ENCODE data around the gene EPG5. TPM values are rescaled to one million over a fixed set of nuclear protein-coding genes. Genes with fewer than 3 reads are reported as not detected.
A peak's percentile ranks its signal among the peaks of the same experiment; 100 is the strongest.

The EPG5 gene
- total RNA-seq, 1 experiment from 2014 or later, result 22.7 TPM

DNA sequence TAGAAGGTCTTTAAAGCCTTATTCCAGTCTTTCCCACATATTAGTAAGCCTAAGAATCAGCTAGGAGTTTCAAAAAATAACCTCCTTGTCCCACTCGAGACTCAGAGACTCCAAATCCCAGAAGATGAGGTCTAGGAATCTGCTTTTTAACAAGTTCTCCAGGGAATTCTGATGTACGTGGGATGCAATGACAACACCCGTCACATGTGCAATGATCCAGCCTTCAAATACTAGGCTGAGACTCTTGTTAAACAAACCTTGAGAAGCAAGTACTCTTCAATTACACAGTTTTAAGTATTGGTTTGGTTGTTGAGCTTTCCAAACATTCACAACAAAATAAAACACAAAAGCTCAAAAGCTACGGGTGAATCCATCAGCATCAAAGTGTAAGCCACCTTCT is 53.9 kb downstream of the EPG5 start:
- peaks cover 37% of the 10 kb centered on the region for H3K36me3 Mint-ChIP-seq
- CTCF ChIA-PET, result interaction anchor here (1.3 kb wide), 1 partner anchor 33 kb away, joined by 7 read pairs; no protein-coding TSS in a partner anchor
- no peaks in the 10 kb centered on the region for H3K9me3 Mint-ChIP-seq
- H3K4me3 Mint-ChIP-seq, result no peak overlapping the region
- no peak for TF ChIP-seq NFYB (CRISPR knock-in tag; conservative IDR thresholded peaks at IDR 0.05; ENCODE audit: low read depth)
- no peak for TF ChIP-seq AFF4 (CRISPR knock-in tag; IDR thresholded peaks at IDR 0.05; ENCODE audit: borderline replicate concordance)
- TF ChIP-seq, protein P1, sequence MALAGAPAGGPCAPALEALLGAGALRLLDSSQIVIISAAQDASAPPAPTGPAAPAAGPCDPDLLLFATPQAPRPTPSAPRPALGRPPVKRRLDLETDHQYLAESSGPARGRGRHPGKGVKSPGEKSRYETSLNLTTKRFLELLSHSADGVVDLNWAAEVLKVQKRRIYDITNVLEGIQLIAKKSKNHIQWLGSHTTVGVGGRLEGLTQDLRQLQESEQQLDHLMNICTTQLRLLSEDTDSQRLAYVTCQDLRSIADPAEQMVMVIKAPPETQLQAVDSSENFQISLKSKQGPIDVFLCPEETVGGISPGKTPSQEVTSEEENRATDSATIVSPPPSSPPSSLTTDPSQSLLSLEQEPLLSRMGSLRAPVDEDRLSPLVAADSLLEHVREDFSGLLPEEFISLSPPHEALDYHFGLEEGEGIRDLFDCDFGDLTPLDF (CRISPR knock-in tag; IDR thresholded peaks at IDR 0.05), result no peak
- TF ChIP-seq GRHL2 (CRISPR knock-in tag; IDR thresholded peaks at IDR 0.05; ENCODE audit: insufficient replicate concordance, severe bottlenecking), result no peak
- no peak for TF ChIP-seq ETV6 (CRISPR knock-in tag; IDR thresholded peaks at IDR 0.05)
- no peak for TF ChIP-seq KAT7 (CRISPR knock-in tag; IDR thresholded peaks at IDR 0.05; ENCODE audit: borderline replicate concordance)
- TF ChIP-seq CDX4 (CRISPR knock-in tag; IDR thresholded peaks at IDR 0.05; ENCODE audit: borderline replicate concordance), result no peak
- no peak for TF ChIP-seq NFE2L1 (CRISPR knock-in tag; IDR thresholded peaks at IDR 0.05)
- no peak for TF ChIP-seq ZNF138 (CRISPR knock-in tag; conservative IDR thresholded peaks at IDR 0.05)
- ATAC-seq, result no peak
- no peaks in the 10 kb centered on the region for H3K4me1 Mint-ChIP-seq
- no peaks in the 10 kb centered on the region for H3K27me3 Mint-ChIP-seq (ENCODE audit: low read depth)
- POLR2A ChIA-PET, result no interaction called here
- DNase-seq (ENCODE audit: low spot score), result no peak
- H3K27ac Mint-ChIP-seq, result no peak overlapping the region

- TF ChIP-seq SMAD4 (CRISPR knock-in tag; IDR thresholded peaks at IDR 0.05) (no peak), CTCF (IDR thresholded peaks at IDR 0.05) (peak; percentile 65)
- CTCF ChIA-PET, result interaction anchor here (0.5 to 1.7 kb wide), 47 partner anchors 9 to 364 kb away, joined by 3 to 17 read pairs (median 4); partner anchors contain the start of gene SLC14A1
- H3K9me3 Mint-ChIP-seq, result no peaks in the 10 kb centered on the region
- H3K4me1 Mint-ChIP-seq, result no peaks in the 10 kb centered on the region
- POLR2A ChIA-PET, result no interaction called here
- peaks cover 34% of the 10 kb centered on the region for H3K36me3 Mint-ChIP-seq
- ATAC-seq (peak; percentile 96), DNase-seq (ENCODE audit: low spot score) (peak; percentile 80)
- no peak overlapping the region for H3K4me3 Mint-ChIP-seq
- H3K27ac Mint-ChIP-seq, result no peak overlapping the region
- no peaks in the 10 kb centered on the region for H3K27me3 Mint-ChIP-seq (ENCODE audit: low read depth)
Measured at GRCh38 chr18:45910405-45911023, 56.6 kb downstream of the EPG5 start.

DNA sequence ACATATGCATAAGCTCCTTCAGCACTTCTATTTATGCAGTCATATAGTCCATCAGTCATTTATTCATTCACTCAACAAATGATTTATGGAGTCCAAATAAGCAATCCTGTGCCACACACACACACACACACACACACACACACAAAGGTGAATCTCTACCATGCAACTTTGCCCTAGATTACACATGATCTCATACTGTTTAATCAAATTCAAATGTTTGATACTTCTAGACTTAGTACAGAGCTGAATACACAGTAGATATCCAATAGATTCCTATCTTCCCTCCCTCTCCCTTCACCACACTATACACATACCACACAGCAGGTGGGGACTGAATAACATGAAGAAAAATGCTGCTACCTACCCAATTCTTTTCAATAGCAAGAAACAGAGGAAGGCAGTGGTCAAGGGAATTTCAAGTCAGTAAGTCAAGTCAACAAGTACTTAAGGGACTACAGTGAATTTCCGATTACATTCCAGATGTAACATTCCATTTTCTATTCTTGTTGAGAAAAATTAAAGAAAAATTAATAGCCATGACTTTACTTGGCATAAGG is 65.4 kb downstream of the EPG5 start:
- H3K4me3 Mint-ChIP-seq, result no peak overlapping the region
- H3K9me3 Mint-ChIP-seq, result no peaks in the 10 kb centered on the region
- H3K27ac Mint-ChIP-seq, result no peak overlapping the region
- ATAC-seq (no peak), DNase-seq (ENCODE audit: low spot score) (no peak)
- H3K27me3 Mint-ChIP-seq (ENCODE audit: low read depth), result no peaks in the 10 kb centered on the region
- H3K36me3 Mint-ChIP-seq, result peaks cover 23% of the 10 kb centered on the region
- ChIA-PET CTCF (interaction anchor here (0.9 to 1.2 kb wide), 3 partner anchors 8 to 240 kb away, joined by 3 to 4 read pairs (median 4); no protein-coding TSS in a partner anchor), POLR2A (no interaction called here)
- H3K4me1 Mint-ChIP-seq, result no peaks in the 10 kb centered on the region
- TF ChIP-seq OVOL2 (CRISPR knock-in tag; IDR thresholded peaks at IDR 0.05; ENCODE audit: borderline replicate concordance), result no peak
- TF ChIP-seq ZBTB21 (CRISPR knock-in tag; IDR thresholded peaks at IDR 0.05; ENCODE audit: borderline replicate concordance), result no peak
- no peak for TF ChIP-seq AFF4 (CRISPR knock-in tag; IDR thresholded peaks at IDR 0.05; ENCODE audit: borderline replicate concordance)
- no peak for TF ChIP-seq NFE2L1 (CRISPR knock-in tag; IDR thresholded peaks at IDR 0.05)
- TF ChIP-seq TCF7 (CRISPR knock-in tag; IDR thresholded peaks at IDR 0.05; ENCODE audit: low read depth), result no peak
- no peak for TF ChIP-seq JUN (CRISPR knock-in tag; IDR thresholded peaks at IDR 0.05)
- no peak for TF ChIP-seq NR2C2 (CRISPR knock-in tag; IDR thresholded peaks at IDR 0.05)
- TF ChIP-seq, protein P1 (CRISPR knock-in tag; IDR thresholded peaks at IDR 0.05), result no peak

All from WTC11 (cell line).